HG02588 (cell line): ENCODE measurements around the gene TRAPPC5.
"Not testable (repeated sequence)": the region's sequence is repeated elsewhere in the genome, so short reads cannot be mapped to it uniquely, and the experiment has no call there.

Experiments
- ATAC-seq: cut with Tn5 transposase; IDR thresholded peaks from one replicate; pipeline ENCODE4 v1.9.1; 2021; ENCODE audit warnings: mild to moderate bottlenecking, moderate library complexity; ENCODE audit not compliant: unreplicated experiment

Gene TRAPPC5

GRCh38 chr19:7680606-7681339, at the start of gene TRAPPC5:
TSS of gene TRAPPC5 (plus strand) at chr19:7680833. CDS start at chr19:7682254, 1,421 bp downstream.
- ATAC-seq: no peak

- ATAC-seq: no peak
Observed at GRCh38 chr19:7631577-7631976, 49.1 kb upstream of the TRAPPC5 start.

GRCh38 chr19:7632340-7633203, 48.1 kb upstream of the TRAPPC5 start:
- ATAC-seq: no peak

- ATAC-seq: no peak
Observed at GRCh38 chr19:7633698-7634097, 46.9 kb upstream of the TRAPPC5 start, which contains the start of gene PCP2. TSS of gene PCP2 (minus strand) at chr19:7633719. CDS start at chr19:7633457, 262 bp downstream.

- ATAC-seq: no peak
Observed at GRCh38 chr19:7635670-7636069, 45.0 kb upstream of the TRAPPC5 start.

- no peak for ATAC-seq
Observed at GRCh38 chr19:7636317-7636690, 44.3 kb upstream of the TRAPPC5 start.

GRCh38 chr19:7636691-7637373, 43.8 kb upstream of the TRAPPC5 start, which contains the start of gene STXBP2:
TSS of gene STXBP2 (plus strand) at chr19:7637110. CDS start at chr19:7637150, 40 bp downstream.
- ATAC-seq: peak; percentile 64

GRCh38 chr19:7637374-7638256, 43.0 kb upstream of the TRAPPC5 start:
- peak; percentile 6 for ATAC-seq

GRCh38 chr19:7638802-7639465, 41.7 kb upstream of the TRAPPC5 start:
- ATAC-seq: no peak

GRCh38 chr19:7639863-7640348, 40.7 kb upstream of the TRAPPC5 start:
- ATAC-seq: no peak

GRCh38 chr19:7640803-7641202, 39.8 kb upstream of the TRAPPC5 start:
- no peak for ATAC-seq

GRCh38 chr19:7641290-7642276, 39.0 kb upstream of the TRAPPC5 start:
- no peak for ATAC-seq

GRCh38 chr19:7642295-7643030, 38.2 kb upstream of the TRAPPC5 start:
- ATAC-seq: no peak

- no peak for ATAC-seq
Observed at GRCh38 chr19:7643031-7643415, 37.6 kb upstream of the TRAPPC5 start.

- not testable (repeated sequence) for ATAC-seq
Observed at GRCh38 chr19:7643629-7644549, 36.7 kb upstream of the TRAPPC5 start.

- ATAC-seq: no peak
Observed at GRCh38 chr19:7644550-7644877, 36.1 kb upstream of the TRAPPC5 start.

- ATAC-seq: no peak
Observed at GRCh38 chr19:7645163-7645562, 35.5 kb upstream of the TRAPPC5 start.
